Head of caudate nucleus (tissue), 42 donors: Measurements from ENCODE around the gene PHLDA3.
"Not testable (repeated sequence)": the region's sequence is repeated elsewhere in the genome, so short reads cannot be mapped to it uniquely, and the experiment has no call there.

Experiments
- DNase-seq, 42 donors: peaks; one replicate each; pipeline versions ENCODE4 v3.0.0 to v3.0.0-alpha.2; 2020 to 2021; ENCODE audit warnings: mixed read lengths in 7 of 42
- intact Hi-C: fragments of 100-400 bp; cut with DNase I; formaldehyde crosslinking; loops from one replicate; pipeline ENCODE4 v1.15.0; 2022

The PHLDA3 gene

DNA sequence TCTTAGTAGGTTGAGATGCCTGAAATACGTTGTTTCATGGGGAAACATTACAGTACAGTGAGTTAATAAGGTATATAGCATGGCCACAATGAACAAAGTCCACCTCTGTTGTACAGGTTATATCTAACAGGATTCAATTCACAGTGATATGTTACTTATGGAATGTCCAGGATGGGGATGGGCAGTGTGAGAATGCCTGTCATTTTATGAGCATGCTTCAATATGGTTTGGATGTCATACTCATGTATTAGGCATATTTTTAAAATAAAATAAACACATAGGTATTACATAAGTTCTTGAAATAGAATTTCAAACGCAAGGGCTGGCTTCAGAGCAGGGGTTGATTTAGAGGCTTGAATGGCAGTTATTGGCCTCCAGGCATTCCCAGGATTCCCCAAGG, 6.1 kb upstream of the PHLDA3 start:
- intact Hi-C loops = no loop called here
- no peak for DNase-seq

GRCh38 chr1:201473296-201473695, 4.3 kb upstream of the PHLDA3 start:
- DNase-seq = no peak
- intact Hi-C loops = no loop called here

GRCh38 chr1:201472321-201472720, 3.3 kb upstream of the PHLDA3 start:
- intact Hi-C loops = not testable (repeated sequence)

DNA sequence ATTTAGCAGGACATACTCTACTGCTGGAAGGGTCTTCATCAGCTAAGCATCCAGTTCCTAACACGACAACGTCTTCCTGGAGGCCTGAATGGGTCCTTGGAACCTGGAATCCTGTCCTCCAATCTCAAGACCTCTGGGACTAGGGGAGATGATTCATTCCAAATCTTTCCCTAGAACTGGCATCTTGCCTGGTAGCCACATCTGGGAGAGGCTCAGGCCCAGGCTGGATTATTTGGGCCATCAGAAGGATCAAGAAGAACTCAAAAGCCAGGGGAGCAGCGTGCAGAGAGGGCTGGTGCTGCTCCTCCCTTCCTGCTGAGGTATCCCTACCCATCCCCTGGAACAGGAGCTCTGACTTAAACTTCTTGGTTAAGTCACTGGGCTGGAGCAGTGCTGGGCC, 2.8 kb upstream of the PHLDA3 start:
- intact Hi-C loops = no loop called here

More at GRCh38 chr1:201472321-201472720, 3.3 kb upstream of the PHLDA3 start:
- DNase-seq = peak in 1 of 42 donors; percentile 21

GRCh38 chr1:201470581-201470980, 1.6 kb upstream of the PHLDA3 start:
- intact Hi-C loops = no loop called here
- peak in 1 of 42 donors; percentile 25 for DNase-seq

More for the DNA sequence above, 2.8 kb upstream of the PHLDA3 start:
- peak in 1 of 42 donors; percentile 12 for DNase-seq

DNA sequence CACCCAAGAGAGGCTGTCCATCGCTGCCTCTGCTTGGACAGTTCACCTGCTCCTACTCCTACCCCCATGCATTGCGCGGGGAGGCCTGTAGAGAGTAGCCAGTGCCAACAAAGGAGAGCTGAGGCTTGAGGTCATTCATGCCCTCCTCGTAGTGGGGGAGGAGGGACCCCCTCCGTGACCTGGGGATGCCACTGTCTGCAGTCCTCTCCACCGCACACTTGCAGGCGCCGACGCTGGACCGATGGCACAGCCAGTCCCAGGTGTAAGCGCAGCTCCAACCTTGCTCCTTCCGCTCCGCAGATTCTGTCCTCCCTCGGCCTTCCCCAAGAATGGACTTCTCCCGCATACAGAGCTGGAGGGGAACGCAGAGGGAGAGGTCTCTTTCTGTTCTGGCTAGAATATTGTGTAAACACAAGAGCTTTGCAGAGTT, 672 bp upstream of the PHLDA3 start:
- intact Hi-C loops = loop anchor here (2.0 kb wide), 1 partner anchor 21 kb away; no protein-coding TSS in a partner anchor
- peak in 2 of 42 donors; percentile 26 to 31 for DNase-seq

GRCh38 chr1:201468501-201468843, 516 bp downstream of the PHLDA3 start:
- intact Hi-C loops = loop anchor here (2.0 kb wide), 1 partner anchor 20 kb away; no protein-coding TSS in a partner anchor
- peak in 22 of 42 donors; percentile 22 to 72 (median 48) for DNase-seq

DNA sequence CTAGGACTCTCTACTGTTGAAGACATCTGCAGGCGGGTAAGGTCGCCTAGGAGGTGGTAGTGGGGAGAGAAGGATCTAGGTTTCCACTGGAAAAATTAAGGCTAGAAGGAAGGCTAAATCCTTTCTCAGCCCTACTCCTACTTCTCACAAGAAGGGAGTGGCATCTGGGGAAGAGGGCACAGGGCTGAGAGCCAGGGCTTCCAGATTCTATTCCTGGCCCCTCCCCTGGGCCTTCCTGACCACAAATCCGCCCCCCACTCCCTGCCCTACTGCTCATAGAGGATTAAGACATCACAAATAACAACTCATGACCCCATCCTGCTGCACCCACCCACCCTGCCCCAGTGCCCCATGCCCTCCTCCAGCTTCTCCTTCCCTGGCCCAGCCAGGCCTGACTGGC, 2.5 kb downstream of the PHLDA3 start:
- intact Hi-C loops = no loop called here
- no peak for DNase-seq

- intact Hi-C loops = no loop called here
- no peak for DNase-seq
Observed at GRCh38 chr1:201465698-201466290, 3.2 kb downstream of the PHLDA3 start.

DNA sequence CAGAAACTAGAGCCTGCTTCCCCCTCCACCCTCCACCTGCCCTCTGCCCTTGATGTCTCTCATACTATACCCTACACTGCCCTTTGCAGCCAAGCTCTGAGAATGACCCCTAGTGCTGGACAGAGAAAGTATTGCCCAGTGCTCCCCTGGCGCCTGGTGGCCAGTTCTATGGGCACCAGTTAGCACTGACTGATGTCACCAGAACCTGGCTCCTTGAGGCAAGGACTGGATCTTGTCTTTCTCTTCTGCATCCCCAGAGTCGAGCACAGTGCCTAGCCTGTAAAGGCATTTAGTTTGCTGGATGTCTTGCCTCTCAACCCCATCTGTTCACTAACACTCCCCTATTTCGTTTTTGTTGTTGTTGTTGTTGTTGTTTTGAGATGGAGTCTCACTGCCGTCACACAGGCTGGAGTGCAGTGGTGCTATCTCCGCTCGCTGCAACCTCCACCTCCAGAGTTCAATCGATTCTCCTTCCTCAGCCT, 5.9 kb downstream of the PHLDA3 start:
- DNase-seq = peak in 41 of 42 donors; percentile 46 to 88 (median 74)
- intact Hi-C loops = no loop called here

- peak; percentile 70 to 95 (median 83) for DNase-seq
Observed at GRCh38 chr1:201461645-201462441, 7.1 kb downstream of the PHLDA3 start.

DNA sequence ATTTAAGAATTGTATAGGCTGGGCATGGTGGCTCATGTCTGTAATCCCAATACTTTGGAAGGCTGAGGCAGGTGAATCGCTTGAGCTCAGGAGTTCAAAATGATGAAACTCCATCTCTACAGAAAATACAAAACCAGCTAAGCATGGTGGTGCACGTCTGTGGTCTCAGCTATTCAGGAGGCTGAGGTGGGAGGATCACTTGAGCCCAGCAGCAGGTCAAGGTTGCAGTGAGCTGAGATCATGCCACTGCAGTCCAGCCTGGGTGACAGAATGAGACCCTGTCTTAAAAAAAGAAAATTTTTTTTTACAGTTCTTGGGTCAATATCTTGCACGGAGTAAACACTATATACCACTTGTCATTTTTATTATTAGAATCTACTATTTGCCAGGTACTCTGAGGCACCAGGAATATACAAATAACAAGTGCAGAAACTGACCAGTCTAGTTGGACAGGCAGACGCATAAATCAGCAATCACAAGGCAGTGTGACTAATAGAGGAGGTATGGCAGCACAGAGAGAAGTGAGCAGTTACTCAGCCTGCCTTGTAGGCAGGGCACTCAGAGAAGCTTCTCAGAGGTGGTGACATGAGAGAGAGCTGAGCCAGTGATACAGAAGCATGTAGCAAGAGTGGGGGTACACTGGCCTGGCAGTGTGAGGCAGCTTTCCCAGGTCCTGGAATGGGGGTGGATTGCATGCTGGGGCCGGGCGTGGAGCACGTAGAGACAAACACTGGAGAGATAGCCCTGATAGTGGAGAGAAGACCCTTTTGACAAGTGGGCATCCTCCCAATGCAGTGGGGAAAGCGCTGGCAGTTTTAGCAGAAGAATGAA, 8.0 kb downstream of the PHLDA3 start:
- peak in 5 of 42 donors; percentile 25 to 55 (median 38) for DNase-seq
- intact Hi-C loops = no loop called here

More at GRCh38 chr1:201461645-201462441, 7.1 kb downstream of the PHLDA3 start:
- intact Hi-C loops = no loop called here

DNA sequence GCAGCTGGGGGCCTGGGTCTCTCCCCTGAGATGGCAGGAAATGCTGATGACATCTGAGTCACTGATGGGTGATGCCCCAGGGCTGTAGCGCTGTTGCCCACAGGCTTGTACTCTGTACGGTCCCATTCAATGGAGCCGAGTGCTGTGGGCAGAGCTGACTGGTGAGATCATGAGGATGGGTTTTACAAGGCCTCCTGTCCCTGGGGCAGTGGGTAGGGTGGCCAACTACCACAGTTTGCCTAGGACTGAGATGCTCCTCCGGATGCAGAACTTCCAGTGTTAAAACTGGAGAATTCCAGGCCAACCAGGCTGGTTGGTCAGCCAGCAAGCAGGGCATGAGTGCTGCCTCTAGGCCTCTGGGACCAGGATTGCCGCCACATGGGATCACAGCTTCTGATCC, 9.2 kb downstream of the PHLDA3 start:
- intact Hi-C loops = no loop called here
- DNase-seq = no peak

DNA sequence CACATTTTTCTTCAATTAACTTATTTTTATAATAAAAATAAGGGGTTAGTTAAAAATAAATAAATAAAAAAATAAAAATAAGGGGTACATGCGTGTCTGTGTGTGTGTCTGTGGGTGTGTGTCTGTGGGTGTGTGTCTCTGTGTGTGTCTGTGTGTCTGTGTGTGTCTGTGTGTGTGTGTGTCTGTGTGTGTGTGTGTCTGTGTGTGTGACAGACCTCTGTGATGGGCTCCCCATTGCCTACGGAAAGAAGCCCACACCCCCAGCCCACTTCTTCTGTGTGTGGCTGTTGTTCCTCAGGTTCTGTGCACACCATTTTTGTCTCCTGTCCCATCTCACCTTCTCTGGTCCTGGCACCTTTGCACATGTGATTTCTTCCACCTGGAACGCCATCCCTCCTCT, 9.9 kb downstream of the PHLDA3 start:
- DNase-seq = no peak
- intact Hi-C loops = no loop called here

DNA sequence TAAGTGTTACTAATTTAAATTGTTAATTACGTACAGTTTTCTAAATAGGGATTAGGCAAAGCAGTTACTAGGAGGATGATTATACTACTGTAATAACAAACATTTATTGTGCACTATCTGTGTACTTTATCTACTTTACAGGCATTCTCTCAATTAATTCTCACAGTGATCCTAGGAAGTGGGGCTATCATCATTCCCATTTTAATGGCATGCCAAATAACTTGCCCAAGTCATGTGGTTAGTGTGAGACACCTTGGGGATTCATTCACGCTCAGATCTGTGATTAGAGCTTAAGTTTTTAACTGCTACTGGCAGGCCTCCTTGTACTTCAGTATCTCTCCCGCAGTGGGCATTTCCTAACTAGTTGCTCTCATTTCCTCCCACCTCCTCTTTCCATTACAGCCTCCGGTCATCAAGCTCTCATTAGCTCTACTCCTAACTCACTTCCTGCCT, 11.5 kb downstream of the PHLDA3 start:
- DNase-seq = no peak
- intact Hi-C loops = no loop called here

DNA sequence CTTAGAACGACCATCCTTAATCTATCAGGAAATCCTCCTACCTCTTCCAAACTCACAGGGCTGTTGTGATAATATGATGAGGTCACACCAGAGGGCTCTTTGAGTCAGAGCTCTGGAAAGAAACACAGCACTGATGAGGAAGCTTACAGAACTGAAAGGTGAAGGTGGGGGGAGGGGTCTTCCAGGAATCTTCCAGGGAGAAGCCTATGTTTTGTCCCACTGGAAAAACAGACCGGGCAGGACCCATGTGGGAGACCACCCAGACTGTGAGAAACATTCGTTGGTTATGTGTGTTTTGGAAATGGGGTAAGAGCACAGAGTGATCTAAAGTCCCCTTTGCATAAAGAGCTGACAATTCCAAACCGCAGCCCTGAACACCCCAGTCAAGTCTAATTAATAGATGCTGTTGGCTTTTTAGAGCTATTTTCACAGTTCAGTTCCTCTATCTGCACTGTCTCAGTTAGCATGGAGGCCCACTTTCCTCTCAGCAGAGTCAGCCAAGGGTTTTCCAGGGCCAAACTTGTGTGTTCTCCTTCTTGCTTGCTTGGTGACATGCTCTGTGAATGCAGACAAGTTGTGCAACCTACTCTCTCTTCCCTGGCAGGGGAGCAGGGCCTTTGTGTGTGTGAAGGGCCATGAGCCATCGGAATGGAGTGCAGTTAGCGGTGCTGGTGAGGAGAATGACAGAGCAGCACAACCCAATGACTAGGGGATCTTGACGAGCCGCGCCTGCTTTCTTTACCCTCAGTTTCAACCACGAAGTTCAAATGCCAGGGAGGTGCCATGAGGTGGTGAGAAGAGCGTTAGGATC, 12.3 kb downstream of the PHLDA3 start:
- DNase-seq = peak in 18 of 42 donors; percentile 14 to 81 (median 41)
- intact Hi-C loops = no loop called here

DNA sequence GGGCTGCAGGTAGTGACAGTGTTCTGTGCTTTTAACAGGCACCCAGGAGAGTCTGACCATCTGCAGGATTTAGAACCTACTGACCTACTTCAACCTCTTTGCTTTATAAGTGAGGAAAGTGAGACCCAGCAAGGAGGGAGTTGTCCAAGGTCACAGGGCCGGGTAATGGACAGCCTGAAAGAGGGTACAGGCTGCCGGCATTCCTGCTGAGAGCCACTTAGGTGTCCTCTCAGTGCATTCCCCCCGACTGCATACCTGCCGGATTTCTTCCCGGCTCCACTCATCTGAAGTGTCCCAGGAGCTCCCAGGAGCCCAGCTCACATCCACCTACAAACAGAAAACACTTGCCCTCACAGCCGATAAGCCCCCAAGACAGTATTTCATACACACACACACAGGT, 13.9 kb downstream of the PHLDA3 start:
- no peak for DNase-seq
- intact Hi-C loops = no loop called here

- intact Hi-C loops = no loop called here
- DNase-seq = no peak
Observed at GRCh38 chr1:201454608-201455007, 14.4 kb downstream of the PHLDA3 start.

GRCh38 chr1:201452866-201453265, 16.1 kb downstream of the PHLDA3 start:
- intact Hi-C loops = no loop called here

More at GRCh38 chr1:201452866-201453265, 16.1 kb downstream of the PHLDA3 start:
- DNase-seq = no peak
